Ishikawa (cell line): Measurements from ENCODE around the gene TUBAL3.

Experiments used
- CEBPB ChIP-seq: IDR thresholded peaks from 2 replicates; pipeline ENCODE4 v1.6.1; 2012
- EP300 ChIP-seq: IDR thresholded peaks from 2 replicates; pipeline ENCODE4 v1.6.1; 2012; ENCODE audit warnings: borderline replicate concordance
- FOXM1 ChIP-seq: IDR thresholded peaks from 2 replicates; pipeline ENCODE4 v1.6.1; 2012; ENCODE audit warnings: low read depth, borderline replicate concordance
- MAX ChIP-seq: IDR thresholded peaks from 2 replicates; pipeline ENCODE4 v1.6.1; 2012
- NFIC ChIP-seq: IDR thresholded peaks from 2 replicates; pipeline ENCODE4 v1.6.1; 2012
- RAD21 ChIP-seq: IDR thresholded peaks from 2 replicates; pipeline ENCODE4 v1.6.1; 2012; ENCODE audit warnings: low read depth
- TCF12 ChIP-seq: IDR thresholded peaks from 2 replicates; pipeline ENCODE4 v1.6.1; 2012; ENCODE audit warnings: low read depth
- TEAD4 ChIP-seq: IDR thresholded peaks from 2 replicates; pipeline ENCODE4 v1.6.1; 2012
- USF1 ChIP-seq: IDR thresholded peaks from 2 replicates; pipeline ENCODE4 v1.6.1; 2012
- TF ChIP-seq, protein P1 (sequence below): IDR thresholded peaks from 2 replicates; pipeline ENCODE4 v1.6.1; 2012; ENCODE audit warnings: low read depth, mild to moderate bottlenecking

GRCh38 chr10:5365928-5366327 lies 38.7 kb downstream of the TUBAL3 start:
- TF ChIP-seq CEBPB (no peak), RAD21 (no peak), MAX (no peak), USF1 (no peak), TEAD4 (no peak), EP300 (no peak), TCF12 (no peak), FOXM1 (no peak), NFIC (no peak)
- TF ChIP-seq, protein P1, sequence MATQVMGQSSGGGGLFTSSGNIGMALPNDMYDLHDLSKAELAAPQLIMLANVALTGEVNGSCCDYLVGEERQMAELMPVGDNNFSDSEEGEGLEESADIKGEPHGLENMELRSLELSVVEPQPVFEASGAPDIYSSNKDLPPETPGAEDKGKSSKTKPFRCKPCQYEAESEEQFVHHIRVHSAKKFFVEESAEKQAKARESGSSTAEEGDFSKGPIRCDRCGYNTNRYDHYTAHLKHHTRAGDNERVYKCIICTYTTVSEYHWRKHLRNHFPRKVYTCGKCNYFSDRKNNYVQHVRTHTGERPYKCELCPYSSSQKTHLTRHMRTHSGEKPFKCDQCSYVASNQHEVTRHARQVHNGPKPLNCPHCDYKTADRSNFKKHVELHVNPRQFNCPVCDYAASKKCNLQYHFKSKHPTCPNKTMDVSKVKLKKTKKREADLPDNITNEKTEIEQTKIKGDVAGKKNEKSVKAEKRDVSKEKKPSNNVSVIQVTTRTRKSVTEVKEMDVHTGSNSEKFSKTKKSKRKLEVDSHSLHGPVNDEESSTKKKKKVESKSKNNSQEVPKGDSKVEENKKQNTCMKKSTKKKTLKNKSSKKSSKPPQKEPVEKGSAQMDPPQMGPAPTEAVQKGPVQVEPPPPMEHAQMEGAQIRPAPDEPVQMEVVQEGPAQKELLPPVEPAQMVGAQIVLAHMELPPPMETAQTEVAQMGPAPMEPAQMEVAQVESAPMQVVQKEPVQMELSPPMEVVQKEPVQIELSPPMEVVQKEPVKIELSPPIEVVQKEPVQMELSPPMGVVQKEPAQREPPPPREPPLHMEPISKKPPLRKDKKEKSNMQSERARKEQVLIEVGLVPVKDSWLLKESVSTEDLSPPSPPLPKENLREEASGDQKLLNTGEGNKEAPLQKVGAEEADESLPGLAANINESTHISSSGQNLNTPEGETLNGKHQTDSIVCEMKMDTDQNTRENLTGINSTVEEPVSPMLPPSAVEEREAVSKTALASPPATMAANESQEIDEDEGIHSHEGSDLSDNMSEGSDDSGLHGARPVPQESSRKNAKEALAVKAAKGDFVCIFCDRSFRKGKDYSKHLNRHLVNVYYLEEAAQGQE: no peak
